SK-N-DZ (cell line): ENCODE measurements around the gene FBXL5. TPM values are rescaled to one million over a fixed set of nuclear protein-coding genes. Genes with fewer than 3 reads are reported as not detected.
A peak's percentile ranks its signal among the peaks of the same experiment; 100 is the strongest.

ENCODE experiments used
- DNase-seq: peaks from one replicate; pipeline ENCODE4 v3.0.0-alpha.2; 2015; ENCODE audit warnings: low spot score
- polyA plus RNA-seq, 2 experiments: library from polyadenylated mRNA; depleted of rRNA; stranded (reverse); fragments of >200 nt; gene quantifications; 2 replicates each; pipeline ENCODE4 v1.2.3, GENCODE V29; 2014

FBXL5 gene, protein sequence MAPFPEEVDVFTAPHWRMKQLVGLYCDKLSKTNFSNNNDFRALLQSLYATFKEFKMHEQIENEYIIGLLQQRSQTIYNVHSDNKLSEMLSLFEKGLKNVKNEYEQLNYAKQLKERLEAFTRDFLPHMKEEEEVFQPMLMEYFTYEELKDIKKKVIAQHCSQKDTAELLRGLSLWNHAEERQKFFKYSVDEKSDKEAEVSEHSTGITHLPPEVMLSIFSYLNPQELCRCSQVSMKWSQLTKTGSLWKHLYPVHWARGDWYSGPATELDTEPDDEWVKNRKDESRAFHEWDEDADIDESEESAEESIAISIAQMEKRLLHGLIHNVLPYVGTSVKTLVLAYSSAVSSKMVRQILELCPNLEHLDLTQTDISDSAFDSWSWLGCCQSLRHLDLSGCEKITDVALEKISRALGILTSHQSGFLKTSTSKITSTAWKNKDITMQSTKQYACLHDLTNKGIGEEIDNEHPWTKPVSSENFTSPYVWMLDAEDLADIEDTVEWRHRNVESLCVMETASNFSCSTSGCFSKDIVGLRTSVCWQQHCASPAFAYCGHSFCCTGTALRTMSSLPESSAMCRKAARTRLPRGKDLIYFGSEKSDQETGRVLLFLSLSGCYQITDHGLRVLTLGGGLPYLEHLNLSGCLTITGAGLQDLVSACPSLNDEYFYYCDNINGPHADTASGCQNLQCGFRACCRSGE
- 24.9 and 30.2 TPM in 2 replicates for polyA plus RNA-seq (2014; cell fraction: cytosol; rRNA removed)
- 17.6 and 27.4 TPM in 2 replicates for polyA plus RNA-seq (2014; cell fraction: nucleus; rRNA removed)

DNA sequence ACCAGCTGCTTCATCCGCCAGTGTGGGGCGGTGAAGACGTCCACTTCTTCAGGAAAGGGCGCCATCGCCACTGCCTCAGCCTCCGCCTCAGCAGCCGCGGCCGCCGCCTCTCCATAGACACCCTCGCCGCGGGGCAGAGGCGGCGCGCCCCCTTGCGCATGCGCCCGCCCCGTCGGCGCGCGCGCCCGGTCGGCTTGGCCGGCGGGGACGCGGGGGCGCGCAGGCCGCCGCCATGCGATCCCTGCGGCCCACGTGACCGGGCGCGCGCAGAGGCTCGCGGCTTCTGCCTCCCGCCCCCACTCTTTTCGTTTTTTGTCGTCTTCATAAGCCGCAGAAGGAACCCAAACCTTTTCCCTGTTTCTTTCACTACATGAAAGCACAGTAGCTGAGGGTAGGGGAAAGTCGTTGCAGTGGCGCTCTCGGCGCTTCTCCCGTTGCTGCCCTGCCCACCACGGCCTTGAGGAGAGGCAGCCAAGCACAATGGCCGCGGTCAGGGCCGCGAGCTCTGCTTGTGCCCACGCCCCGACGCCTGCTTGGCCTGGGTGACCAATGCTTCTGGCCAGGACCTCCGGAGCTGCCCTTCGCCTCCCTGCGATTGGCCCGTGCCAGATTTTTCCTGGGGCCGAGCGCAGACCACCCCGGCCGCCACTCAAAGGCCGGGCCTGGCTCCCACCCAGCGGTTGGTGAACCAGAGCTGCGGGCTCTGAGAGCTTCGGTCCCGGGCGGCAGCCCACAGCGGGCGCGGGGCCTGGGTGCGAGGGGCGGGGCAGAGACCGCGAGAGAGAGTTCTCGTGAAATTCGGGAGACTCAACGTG, at the start of gene FBXL5:
TSS of gene FBXL5 (minus strand) at position 135 of the 815 bp plus-strand sequence. CDS start at position 65, 70 bp downstream.
- DNase-seq = peak; percentile 73

DNA sequence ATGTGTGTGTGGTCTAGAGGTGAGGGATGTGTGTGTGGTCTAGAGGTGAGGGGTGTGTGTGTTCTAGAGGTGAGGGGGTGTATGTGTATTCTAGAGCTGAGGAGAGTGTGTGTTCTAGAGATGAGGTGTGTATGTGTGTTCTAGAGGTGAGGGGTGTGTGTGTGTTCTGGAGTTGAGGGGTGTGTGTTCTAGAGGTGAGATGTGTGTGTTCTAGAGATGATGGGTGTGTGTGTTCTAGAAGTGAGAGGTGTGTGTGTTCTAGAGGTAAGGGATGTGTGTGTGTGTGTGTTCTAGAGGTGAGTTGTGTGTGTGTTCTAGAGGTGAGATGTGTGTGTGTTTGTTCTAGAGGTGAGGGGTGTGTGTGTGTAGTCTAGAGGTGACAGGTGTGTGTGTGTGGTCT, 49.0 kb upstream of the FBXL5 start:
- no peak for DNase-seq

DNA sequence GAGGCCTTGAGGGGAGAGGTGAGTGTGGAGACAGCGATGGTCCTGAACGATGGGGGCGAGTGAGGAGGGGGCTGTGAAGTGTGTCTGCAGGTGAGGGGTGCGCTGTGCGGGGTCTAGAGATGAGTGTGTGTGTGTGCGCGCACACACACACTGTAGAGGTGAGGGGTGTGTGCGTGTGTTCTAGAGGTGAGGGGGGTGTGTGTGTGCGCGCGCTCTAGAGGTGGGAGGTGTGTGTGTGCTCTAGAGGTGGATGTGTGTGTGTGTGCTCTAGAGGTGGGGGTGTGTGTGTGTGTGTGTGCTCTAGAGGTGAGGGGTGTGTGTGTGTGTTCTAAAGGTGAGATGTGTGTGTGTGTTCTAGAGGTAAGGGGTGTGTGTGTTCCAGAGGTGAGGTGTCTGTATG, 48.3 kb upstream of the FBXL5 start:
- DNase-seq = no peak

DNA sequence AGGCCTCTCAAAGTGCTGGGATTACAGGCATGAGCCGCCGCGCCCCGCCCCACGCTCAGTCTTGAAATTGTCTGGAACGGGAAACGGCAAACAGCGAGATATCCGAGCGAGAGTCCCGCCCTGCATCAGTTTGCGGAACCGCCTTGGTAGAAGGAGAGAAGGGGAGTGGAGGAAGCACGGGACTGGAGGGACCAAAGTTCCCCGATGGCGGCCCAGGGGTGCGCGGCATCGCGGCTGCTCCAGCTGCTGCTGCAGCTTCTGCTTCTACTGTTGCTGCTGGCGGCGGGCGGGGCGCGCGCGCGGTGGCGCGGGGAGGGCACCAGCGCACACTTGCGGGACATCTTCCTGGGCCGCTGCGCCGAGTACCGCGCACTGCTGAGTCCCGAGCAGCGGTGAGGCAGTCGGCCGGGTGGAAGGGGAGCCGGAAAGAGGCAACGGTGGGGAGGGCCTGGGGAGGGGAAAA, 47.8 kb upstream of the FBXL5 start, which contains the start of gene BST1:
TSS of gene BST1 (plus strand) at position 125 of the 463 bp plus-strand sequence. CDS start at position 205, 80 bp downstream.
- peak; percentile 33 for DNase-seq

DNA sequence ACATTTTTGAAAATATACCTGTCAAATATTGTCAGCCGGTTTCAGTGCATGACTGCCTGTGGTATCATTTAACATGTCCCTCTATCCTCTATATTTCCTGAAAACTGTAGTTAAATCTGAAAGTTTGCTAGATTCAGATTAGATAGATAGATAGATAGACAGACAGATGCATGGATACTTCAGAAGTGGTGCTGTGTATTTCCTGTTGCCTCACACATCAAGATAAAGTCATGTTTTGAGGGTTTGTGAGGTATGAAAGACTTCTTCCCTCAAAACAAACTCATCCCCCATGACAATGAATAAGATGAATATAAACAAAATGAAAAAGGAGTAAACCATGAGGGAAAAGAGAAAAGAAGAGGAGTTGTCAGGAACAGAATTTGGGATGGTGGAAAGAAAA, 41.7 kb upstream of the FBXL5 start:
- DNase-seq = no peak

DNA sequence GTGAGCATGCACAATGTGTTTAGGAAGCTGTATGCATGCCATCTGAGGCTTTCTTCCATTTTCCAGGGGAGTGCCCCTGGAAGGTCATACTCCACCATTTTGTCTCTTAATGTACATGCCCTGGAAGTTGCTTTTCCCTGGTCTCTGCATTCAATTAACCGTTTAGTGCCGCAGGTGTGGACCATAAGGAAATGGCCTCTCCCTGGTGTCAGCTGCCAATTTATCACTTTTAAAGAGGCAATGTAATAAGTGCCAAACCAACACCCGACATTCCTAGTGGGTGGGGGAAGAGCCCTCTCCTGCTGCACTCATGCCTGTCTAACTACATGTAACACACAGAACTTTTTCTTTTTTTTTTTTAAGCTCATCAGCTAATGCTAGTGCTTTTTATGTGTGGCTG, 40.6 kb upstream of the FBXL5 start:
- no peak for DNase-seq

DNA sequence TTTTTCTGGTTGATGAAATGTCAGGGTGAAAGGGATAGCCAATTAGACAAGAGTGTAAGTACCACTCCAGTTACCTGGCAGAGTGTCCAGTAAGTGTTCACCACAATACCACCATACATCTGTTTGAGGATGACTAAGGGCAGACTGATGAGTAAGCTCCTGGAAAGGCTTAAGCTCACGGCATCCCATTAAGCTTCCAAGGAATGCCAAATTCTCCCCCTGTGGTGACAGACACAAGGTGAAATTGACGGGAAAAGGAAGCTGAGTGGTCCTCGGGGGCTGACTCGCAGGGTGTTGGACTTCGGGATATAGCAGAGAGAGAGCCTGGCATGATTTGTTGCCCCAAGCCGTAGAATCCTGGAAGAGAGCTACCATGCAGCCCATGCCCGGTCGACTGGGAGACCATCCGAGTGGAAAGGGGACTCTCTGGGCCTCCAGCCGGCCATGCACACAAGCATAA, 40.1 kb upstream of the FBXL5 start:
- no peak for DNase-seq

DNA sequence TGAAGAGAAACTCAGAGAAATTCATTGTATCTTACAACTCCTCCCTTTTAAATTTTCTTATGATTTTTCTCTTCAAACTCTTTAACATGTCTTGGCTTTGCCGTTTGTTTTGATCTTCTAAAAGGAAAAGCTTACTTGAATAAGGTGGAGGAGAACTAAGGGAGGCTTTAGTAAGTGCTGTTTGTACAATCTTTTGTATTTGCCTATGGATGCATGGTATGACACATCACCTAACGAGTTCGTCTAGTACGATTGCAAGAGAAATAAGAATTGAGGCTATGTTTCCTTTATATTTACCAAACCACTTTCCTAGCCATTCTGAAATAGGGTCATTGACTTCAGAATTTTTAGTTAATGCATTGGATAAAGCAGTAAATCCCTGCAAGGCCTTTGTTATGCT, 39.3 kb upstream of the FBXL5 start:
- no peak for DNase-seq

DNA sequence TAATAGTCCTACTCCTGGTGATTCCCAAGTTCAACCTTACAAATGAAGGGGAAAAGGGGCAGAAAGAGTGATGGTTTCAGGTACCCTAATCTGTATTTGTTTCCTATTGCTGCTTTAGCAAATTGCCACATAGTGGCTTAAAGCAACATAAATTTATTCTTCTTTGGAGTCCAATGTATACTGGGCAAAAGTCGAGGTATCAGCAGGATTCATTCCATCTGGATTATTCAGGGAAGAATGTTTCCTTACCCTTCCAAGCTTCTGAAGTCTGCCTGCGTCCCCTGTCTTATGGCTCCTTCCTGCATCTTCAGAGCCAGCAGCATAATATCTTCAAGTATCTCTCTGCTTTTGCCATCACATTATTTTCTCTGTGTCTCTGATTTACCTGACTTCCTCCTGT, 37.4 kb upstream of the FBXL5 start:
- no peak for DNase-seq

DNA sequence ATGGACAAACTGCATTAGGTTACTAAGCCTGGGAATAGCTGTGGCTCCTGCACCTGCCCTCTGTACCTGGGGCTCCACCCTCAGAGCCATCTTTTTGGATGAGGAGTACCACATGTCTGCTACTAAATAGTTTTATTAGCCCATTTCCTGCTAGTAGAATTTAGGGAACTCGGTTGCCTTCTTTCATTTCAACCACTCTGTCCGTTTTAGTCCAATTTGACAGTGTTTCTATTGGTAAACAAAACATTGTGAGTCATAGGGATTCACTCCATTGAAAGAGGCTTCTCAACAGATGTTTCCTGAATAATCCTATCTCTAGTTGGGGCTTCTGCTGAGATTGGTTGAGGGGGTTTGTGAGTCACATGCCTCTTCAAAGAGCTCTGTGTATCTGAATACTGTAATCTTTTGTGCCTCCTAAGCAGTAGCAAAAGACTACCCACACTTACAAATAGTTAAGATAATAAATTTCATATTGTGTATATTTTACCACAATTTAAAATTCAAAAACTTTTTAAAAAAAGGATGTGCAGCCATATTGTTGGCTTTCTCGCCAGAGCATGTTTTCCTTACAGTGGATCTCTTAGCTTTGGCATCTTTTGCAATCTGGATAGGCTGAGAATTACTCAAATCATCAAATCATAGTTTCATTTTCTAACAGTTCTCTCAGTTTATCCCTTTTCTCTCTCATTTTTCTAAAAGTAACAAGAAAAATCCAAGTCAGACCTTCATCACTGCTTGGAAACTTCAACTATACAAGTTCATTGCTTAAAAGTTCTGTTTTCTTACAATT, 36.4 kb upstream of the FBXL5 start:
- DNase-seq = no peak

DNA sequence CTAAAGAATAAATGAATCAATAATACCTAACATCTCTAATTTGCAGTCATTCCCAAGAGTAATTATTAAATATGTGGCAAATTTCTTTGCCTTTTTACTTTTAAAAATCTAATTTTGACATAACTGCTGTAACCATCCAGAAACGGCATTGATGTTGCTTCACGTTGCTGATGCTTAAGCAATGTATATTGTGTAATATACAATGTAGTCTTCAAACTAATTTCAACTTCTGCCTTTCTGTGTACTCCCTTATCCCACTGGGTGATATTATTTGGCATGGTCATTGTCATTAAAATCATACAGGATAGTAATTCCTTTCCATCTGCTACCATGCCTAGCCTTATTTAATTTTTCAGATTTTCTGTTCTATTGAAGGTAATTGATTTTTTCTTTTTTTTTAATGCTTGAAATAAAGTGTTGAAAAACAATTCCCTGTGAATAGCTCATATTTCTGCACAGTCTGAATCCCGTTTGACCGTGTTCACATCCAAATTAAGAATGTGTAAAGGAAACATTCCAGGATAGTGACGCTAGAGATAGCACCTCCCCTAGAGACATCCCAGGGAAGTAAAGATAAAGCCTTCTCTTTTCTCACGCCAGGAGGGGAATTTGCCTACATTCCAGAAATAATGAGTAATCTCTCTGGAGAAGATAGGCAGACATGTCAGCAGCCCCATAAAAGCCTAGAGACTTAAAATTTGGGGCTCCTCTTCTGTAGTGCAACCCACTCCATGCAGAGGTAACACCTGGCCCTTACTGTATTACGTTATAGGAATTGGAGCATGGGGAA, 35.1 kb upstream of the FBXL5 start:
- DNase-seq = no peak

DNA sequence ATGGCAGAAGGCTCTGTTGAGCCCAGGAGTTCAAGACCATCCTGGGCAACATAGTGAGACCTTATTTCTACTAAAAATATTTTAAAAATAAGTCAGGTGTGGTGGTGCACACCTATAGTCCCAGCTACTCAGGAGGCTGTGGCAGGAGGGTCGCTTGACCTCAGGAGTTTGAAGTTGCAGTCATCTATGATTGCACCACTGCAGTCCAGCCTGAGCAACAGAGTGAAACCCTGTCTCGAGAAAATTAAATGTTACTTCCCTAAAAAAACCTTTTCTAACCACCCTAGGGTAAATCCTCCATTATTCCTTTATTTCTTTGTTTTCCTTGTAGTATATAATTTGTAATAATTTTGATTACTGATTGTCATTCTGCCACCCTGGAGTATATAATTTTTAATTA, 34.4 kb upstream of the FBXL5 start:
- DNase-seq = no peak

DNA sequence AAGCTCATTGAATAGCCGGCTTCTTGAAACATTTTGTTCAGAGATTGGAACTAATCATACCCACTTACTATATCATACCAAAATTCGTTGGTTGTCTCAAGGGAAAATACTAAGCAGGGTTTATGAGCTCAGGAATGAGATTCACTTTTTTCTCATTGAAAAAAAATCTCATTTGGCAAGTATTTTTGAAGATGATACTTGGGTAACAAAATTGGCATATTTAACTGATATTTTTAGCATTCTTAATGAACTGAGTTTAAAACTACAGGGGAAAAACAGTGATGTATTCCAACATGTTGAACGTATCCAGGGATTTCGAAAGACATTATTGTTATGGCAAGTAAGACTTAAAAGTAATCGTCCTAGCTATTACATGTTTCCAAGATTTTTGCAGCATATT, 32.9 kb upstream of the FBXL5 start:
- DNase-seq = no peak

DNA sequence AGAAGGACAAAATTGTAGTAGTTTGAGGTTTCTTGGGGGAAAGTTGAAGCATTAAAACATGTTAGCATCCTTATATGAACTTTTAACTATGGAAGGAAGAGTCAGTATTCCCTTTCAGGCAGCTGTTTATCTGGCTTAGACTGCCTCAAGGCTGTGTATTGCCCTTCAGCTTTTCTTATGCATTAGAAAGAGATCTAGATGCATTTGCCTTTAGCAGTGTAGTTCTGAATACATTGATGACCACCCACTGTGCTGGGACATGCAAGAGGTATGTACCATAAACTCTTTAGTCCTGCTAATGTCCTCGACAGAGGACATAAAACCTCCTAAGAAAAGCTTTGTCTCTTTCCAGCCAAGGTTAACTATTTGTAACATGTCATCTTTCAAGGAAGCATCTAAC, 29.3 kb upstream of the FBXL5 start:
- no peak for DNase-seq

DNA sequence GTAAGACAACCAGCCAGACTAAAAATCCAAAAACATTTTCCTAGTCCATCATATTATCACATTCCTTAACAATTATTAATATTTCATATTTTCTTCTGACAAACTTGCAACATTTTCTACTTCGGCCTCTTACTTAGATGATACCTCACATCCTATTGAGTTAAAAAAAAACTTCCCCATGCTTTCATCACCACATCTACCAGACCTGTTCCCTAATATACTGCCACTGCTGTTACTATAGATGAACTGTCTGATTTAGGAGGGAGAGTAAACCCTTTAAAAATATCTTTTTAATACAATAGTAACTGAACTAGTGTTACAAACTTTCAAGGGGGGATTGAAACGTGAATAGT, 28.0 kb upstream of the FBXL5 start:
- no peak for DNase-seq

DNA sequence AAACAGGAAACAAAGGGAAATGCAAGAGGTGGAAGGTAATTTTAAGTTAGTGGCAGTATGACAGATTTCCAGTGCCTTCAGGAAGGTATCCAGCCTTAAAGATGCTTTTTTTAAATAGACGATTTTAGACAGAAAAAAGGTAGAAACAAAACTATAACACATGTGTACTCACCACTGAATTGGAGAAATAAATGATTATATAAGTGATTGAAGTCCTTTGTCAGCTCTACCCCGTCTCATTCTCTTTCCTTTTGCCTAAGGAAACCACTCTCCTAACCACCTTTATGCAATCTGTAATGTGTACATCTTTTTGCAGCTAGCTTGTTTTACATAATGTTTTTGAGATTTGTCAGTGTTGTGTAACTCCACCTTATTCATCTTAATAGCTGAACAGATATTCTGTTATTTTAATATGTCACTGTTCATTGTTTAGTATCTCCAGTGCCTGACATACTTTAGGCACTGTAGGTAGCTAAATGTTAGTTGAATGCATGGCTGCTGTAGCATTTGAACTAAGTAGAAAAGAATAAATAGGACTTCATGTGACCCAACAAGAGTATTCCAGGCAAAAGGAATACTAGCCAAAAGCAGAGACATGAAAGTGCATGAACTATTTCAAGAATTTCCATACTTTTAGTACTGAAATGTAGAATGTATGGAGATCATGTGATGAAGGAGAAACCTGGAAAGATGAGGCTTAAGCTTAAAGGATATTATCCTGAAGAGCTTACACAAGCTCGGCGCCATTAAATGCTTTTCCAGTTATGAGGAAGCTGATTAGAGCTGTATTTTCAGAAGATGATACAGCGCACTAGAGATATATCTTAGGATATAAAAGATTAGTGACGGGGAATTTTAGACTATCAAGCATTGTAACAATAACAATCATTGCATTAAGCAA, 27.3 kb upstream of the FBXL5 start:
- no peak for DNase-seq

DNA sequence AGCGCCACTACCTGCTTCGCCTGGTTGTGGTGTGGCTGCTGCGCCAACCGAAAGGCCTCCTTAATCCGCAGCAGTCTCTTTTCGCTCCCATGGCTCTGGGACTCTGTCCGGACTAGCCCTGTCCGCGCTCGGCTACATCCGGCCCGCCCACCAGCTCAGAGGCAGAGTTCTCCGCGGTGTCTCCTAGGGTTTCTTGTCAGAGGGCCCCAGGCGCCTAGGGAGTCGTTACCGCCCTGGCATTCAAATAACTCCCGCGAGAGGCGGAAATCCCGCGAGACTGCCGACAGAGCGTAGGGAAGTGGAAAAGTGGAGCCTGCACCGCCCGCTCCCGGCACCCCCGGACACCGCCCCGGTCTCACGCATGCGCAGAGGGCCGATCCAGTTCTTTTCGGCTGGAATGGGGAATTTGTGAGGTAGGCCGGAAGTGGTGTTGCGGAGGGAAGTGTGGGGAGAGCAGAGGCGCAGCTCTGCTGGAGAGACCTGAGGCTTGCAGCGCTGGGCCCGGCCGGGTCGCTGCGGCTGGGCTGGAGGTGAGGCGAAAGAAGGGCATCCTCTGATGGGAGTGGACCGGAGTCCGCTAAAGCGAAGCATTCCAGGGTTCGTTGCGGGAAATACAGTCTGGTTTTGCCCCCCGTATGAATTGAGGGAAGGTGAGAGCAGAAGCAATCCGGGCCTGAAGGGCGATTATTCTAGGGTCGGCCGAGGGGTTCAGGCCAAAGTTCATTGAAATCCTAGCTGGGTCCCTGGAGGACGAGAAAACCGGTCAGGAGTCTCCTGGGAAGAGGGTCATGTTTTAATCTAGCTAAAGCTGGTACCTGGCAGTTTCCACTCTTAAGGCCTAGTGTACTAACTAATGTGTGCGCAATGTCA, 26.4 kb upstream of the FBXL5 start, which contains the start of gene FAM200B:
TSS of gene FAM200B (plus strand) at position 456 of the 870 bp plus-strand sequence. CDS start 5,151 bp downstream, outside the sequence.
- DNase-seq = peak; percentile 99

DNA sequence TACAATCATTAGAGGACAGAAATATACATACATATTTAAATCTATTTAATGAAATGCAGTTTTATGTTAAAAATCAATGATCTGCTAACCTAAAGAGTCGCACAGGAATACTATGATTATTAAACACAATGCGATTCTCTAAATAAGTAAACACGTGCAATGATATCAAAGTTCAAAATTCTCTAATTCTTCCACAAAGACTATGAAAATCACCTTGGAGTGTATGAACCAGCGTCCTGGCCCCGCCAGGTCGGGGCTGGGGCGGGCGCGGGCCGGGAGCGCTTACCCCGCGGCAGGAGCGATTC, 25.9 kb upstream of the FBXL5 start:
- DNase-seq = no peak
